Measurements from ENCODE around the gene KRTAP10-2.

Gene KRTAP10-2

DNA sequence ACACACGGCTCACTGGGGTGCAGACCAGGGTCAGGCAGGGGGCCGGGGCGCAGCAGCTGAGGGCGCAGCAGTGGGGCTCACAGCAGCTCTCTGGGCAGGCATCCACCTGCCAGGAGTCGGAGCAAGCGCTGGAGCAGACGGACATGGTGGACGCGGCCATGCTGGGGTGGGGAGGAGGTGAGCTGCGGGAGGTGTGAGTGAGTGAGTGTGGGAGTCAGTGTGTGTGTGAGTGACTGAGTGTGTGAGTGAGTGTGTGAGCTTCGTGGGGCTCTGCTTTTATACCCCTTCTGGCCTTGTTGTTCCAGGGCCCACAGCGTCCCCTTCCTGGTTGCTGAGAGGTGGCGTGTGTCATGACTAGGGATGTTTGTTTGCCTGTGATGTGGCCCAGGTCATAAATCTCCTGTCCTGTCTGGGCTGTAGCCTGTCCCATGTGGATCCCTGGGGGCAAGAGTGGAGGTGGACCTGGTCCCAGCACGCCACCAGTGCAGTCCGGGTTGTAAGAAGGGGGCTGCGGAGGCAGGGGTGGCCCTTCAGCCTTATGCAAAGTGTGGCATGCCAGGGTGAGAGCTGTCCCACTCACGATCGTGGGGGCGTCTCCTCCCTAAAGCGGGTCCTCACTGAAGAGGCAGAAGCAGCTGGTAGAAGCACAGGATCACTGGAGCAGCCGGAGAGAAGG is 11.2 kb downstream of the KRTAP10-2 start, which contains the start of gene KRTAP10-1:
Gene KRTAP10-1 (minus strand): TSS at position 205 of the 676 bp plus-strand sequence. CDS start 45 bp downstream, at position 160.
- no peak for DNase-seq (ENCODE audit: low read depth)
- no peak within 1 kb of the TSS for H3K4me3 ChIP-seq (ENCODE audit: low read depth, low read length)
- TF ChIP-seq, protein P1, sequence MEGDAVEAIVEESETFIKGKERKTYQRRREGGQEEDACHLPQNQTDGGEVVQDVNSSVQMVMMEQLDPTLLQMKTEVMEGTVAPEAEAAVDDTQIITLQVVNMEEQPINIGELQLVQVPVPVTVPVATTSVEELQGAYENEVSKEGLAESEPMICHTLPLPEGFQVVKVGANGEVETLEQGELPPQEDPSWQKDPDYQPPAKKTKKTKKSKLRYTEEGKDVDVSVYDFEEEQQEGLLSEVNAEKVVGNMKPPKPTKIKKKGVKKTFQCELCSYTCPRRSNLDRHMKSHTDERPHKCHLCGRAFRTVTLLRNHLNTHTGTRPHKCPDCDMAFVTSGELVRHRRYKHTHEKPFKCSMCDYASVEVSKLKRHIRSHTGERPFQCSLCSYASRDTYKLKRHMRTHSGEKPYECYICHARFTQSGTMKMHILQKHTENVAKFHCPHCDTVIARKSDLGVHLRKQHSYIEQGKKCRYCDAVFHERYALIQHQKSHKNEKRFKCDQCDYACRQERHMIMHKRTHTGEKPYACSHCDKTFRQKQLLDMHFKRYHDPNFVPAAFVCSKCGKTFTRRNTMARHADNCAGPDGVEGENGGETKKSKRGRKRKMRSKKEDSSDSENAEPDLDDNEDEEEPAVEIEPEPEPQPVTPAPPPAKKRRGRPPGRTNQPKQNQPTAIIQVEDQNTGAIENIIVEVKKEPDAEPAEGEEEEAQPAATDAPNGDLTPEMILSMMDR (conservative IDR thresholded peaks at IDR 0.05; ENCODE audit: low read depth, low read length): no peak

DNA sequence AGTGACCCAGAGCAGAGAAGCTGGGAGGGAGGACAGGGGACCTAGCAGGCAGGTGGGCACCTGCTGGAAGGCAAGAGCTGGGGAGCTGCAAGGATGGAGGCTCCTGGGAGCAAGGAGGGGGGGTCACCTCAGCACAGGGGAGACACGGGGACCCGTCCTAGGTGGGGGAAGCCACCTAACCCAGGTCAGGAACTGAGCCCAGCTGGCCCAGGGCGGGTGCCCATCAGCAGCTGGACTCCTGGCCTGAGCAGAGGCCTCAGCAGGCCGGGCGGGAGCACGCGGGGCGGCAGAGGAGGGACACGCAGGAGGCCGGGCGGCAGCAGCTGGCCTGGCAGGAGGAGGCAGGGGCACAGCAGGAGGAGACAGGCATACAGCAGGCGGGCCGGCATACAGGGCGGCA is 12.3 kb downstream of the KRTAP10-2 start:
- TF ChIP-seq, protein P1 (conservative IDR thresholded peaks at IDR 0.05; ENCODE audit: low read depth, low read length): no peak
- no peak for DNase-seq (ENCODE audit: low read depth)
- H3K4me3 ChIP-seq (ENCODE audit: low read depth, low read length): no peak overlapping the region

DNA sequence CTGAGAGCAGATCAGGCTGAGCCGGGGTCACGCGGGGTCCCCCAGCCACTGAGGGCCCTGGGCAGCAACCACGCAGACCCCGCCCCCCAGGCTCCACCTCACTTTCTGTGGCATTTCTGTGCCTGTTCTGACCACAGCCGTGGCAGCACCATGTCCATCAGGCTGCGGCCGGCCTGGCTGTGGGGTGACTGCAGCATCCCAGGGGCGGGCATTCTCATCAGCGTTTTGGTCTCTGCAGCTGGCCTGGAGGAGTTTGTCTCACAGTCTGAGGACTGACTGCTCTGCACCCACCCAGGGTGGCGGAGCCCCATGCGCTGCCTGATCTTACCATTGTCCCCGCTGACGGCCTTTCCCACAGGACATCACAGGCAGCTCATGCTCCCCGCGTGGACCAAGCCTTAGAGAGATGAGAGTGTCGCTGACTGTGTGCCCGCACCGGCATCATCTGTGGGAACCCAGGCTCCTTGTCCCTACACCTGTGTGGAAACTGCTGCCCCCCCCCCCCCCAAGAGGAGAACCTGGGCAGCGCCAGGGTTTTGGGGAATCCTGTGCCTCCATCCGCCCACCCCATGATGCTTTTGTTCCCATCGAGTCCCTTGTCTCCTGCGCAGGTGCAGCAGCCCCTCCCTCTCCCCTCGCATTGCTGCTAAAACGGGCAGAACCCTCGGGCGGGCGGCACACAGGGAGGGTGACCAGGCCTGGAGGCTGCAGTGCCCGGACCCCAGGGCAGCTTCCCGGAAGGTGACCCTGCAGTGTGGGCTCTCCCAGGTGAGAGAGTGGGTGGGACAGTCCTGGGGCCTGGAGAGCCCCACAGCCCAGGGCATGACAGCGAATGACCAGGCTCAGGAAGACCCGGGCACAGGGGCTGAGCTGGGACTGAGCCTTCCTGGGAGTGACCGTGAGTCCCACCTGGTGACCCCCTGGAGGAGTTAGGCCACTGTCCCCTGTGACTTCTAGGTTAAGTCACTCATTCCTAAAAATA is 13.1 kb downstream of the KRTAP10-2 start:
- no peak overlapping the region for H3K4me3 ChIP-seq (ENCODE audit: low read depth, low read length)
- TF ChIP-seq, protein P1 (conservative IDR thresholded peaks at IDR 0.05; ENCODE audit: low read depth, low read length): no peak
- no peak for DNase-seq (ENCODE audit: low read depth)

DNA sequence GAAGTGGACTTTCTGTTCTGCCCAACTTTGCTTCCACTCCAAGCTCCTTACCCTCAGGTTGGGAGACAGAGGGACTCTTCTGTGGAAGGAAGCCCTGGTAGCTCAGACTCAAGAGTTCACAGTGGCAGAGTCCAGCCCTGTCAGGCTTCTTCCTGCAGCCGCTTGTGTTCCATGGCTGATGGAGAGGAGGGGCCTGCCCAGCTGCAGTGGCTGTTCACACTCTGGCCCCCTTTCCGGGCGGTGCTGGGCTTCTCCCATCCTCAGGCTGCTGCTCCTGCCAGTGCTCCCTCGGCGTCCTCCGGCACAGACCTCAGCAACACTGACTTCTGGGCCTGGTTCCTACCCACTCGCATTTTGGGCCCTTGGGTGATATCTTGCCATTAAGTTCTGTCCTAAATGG is 15.3 kb downstream of the KRTAP10-2 start:
- TF ChIP-seq, protein P1 (conservative IDR thresholded peaks at IDR 0.05; ENCODE audit: low read depth, low read length): no peak
- no peak overlapping the region for H3K4me3 ChIP-seq (ENCODE audit: low read depth, low read length)
- no peak for DNase-seq (ENCODE audit: low read depth)

DNA sequence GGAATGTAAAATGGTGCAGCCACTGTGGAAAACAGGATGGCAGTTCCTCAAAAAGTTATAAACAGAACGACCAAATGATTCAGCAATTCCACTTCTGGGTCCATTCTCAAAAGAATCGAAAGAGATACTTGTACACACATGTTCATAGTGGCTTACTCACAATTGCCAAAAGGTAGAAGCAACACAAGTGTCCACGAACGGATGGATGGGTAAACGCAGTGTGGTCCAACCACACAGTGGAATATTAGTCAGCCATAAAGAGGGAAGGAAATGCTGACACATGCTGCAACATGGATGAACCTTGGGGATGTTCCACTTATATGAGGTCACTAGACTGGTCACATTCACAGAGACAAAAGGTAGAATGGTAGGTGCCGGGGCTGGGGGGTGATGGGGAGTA is 16.6 kb downstream of the KRTAP10-2 start:
- no peak for DNase-seq (ENCODE audit: low read depth)
- no peak overlapping the region for H3K4me3 ChIP-seq (ENCODE audit: low read depth, low read length)
- TF ChIP-seq, protein P1 (conservative IDR thresholded peaks at IDR 0.05; ENCODE audit: low read depth, low read length): no peak

DNA sequence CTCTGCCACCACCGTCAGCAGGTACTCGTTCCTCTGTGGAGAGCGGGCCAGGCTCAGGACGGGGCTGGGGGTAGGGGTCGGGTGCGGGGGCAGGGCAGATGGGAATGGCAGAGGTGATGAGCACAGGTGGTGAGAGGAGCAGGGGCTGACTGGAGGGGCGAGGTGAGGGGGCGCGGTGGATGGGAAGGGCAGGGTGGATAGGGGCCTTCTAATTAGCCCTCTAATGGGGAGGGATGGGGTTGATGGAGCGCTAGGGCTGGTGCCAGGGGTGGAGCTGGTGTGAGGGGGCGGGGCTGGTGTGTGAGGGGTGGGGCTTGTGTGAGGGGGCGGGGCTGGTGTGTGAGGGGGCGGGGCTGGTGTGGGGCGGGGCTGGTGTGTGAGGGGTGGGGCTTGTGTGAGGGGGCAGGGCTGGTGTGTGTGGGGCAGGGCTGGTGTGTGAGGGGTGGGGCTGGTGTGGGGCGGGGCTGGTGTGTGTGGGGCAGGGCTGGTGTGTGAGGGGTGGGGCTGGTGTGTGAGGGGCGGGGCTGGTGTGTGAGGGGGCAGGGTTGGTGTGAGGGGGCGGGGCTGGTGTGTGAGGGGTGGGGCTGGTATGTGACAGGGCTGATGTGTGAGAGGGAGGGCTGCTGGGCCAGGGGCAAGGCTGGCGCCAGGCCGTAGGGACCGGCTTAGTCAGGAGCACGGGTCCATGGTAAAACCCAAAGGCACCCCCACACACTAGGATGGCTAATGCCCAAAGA is 17.2 kb downstream of the KRTAP10-2 start:
- TF ChIP-seq, protein P1 (conservative IDR thresholded peaks at IDR 0.05; ENCODE audit: low read depth, low read length): no peak
- H3K4me3 ChIP-seq (ENCODE audit: low read depth, low read length): no peak overlapping the region
- DNase-seq (ENCODE audit: low read depth): no peak

Data from choroid plexus epithelial cell (primary cell).